Activated naive CD4-positive, alpha-beta T cell treated with anti-CD3 and anti-CD28 coated beads, Interleukin-2, amount 10 ng/mL, durations not matched to agents 5 hours and 36 hours (primary cell): ENCODE data around the gene CLIP3. TPM values are rescaled to one million over a fixed set of nuclear protein-coding genes. Genes with fewer than 3 reads are reported as not detected.

Experiments used
- total RNA-seq, 2 experiments: library from RNA; stranded (reverse); gene quantifications; one replicate each; pipeline ENCODE4 v1.2.3, GENCODE V29; 2021

CLIP3 gene
- 1 to 10 TPM; 1.5 TPM for total RNA-seq

GRCh38 chr19:36032251-36033104 is at the start of gene CLIP3:
CLIP3 (minus strand) TSS chr19:36032873; CDS start chr19:36032357, 516 bp downstream.

GRCh38 chr19:36054733-36055686 is 22.3 kb upstream of the CLIP3 start, which contains the start of gene WDR62:
WDR62 (plus strand) TSS chr19:36054897; CDS start chr19:36054972, 75 bp downstream.

GRCh38 chr19:36054119-36054732 is 21.6 kb upstream of the CLIP3 start, which contains the start of gene THAP8:
THAP8 (minus strand) TSS chr19:36054285; CDS start chr19:36054217, 68 bp downstream.

GRCh38 chr19:36014012-36014924 is 18.4 kb downstream of the CLIP3 start, which contains the start of gene ALKBH6:
ALKBH6 (minus strand) TSS chr19:36014213; CDS start chr19:36013397, 816 bp downstream.

GRCh38 chr19:36008336-36008978 is 24.2 kb downstream of the CLIP3 start, which contains the start of gene SYNE4:
SYNE4 (minus strand) TSS chr19:36008813; CDS start chr19:36008681, 132 bp downstream.

GRCh38 chr19:35995048-35995993 is 37.4 kb downstream of the CLIP3 start, which contains the start of gene SDHAF1:
SDHAF1 (plus strand) TSS chr19:35995188; CDS start chr19:35995275, 87 bp downstream.

Other genes with a start within 250 kb of the CLIP3 start
- not detected for gene PRODH2, start 220.0 kb downstream of the CLIP3 start, total RNA-seq
- gene NPHS1, start 180.4 kb downstream of the CLIP3 start, total RNA-seq: not detected
- under 1 TPM; 0.30 to 0.63 TPM for gene KIRREL2, start 176.0 kb downstream of the CLIP3 start, total RNA-seq
- gene APLP1, start 164.3 kb downstream of the CLIP3 start, total RNA-seq: 1 to 10 TPM in 1 of 2 experiments, under 1 TPM in 1; 0.30 to 1.2 TPM
- gene NFKBID, start 132.3 kb downstream of the CLIP3 start, total RNA-seq: 10 to 100 TPM; 35.6 to 42.9 TPM
- gene HCST, start 130.3 kb downstream of the CLIP3 start, total RNA-seq: 100 to 1,000 TPM; 195 to 204 TPM
- under 1 TPM in 1 of 2 experiments, not detected in 1; 0.43 TPM for gene TYROBP, start 124.6 kb downstream of the CLIP3 start, total RNA-seq
- 10 to 100 TPM; 12.4 to 13.0 TPM for gene LRFN3, start 96.5 kb downstream of the CLIP3 start, total RNA-seq
- 10 to 100 TPM; 17.4 to 19.6 TPM for gene SDHAF1, start 37.7 kb downstream of the CLIP3 start, total RNA-seq
- gene SYNE4, start 24.1 kb downstream of the CLIP3 start, total RNA-seq: 1 to 10 TPM; 1.6 to 2.0 TPM
- 10 to 100 TPM; 42.1 to 44.0 TPM for gene ALKBH6, start 18.7 kb downstream of the CLIP3 start, total RNA-seq
- 1 to 10 TPM; 5.7 to 6.4 TPM for gene THAP8, start 21.4 kb upstream of the CLIP3 start, total RNA-seq
- 10 to 100 TPM; 23.7 to 26.4 TPM for gene WDR62, start 22.0 kb upstream of the CLIP3 start, total RNA-seq
- not detected for gene OVOL3, start 78.3 kb upstream of the CLIP3 start, total RNA-seq
- gene POLR2I, start 82.0 kb upstream of the CLIP3 start, total RNA-seq: 10 to 100 TPM; 48.1 to 48.4 TPM
- 100 to 1,000 TPM; 164 to 169 TPM for gene TBCB, start 82.6 kb upstream of the CLIP3 start, total RNA-seq
- 100 to 1,000 TPM; 423 to 425 TPM for gene CAPNS1, start 107.2 kb upstream of the CLIP3 start, total RNA-seq
- not detected for gene COX7A1, start 119.6 kb upstream of the CLIP3 start, total RNA-seq
- gene ZNF565, start 181.8 kb upstream of the CLIP3 start, total RNA-seq: 1 to 10 TPM; 3.8 to 4.5 TPM
- gene ZNF146, start 182.2 kb upstream of the CLIP3 start, total RNA-seq: 10 to 100 TPM; 63.6 to 66.9 TPM